ENCODE measurements around the gene PLCL2.
"Not testable (repeated sequence)": the region's sequence is repeated elsewhere in the genome, so short reads cannot be mapped to it uniquely, and the experiment has no call there.

PLCL2 gene

GRCh38 chr3:17125738-17126442, 241.1 kb downstream of the PLCL2 start:
- Histone ChIP-seq H3K4me1 (ENCODE audit: control insufficient read depth in 1 of 2, insufficient read depth in 1 of 2, low read depth in 1 of 2, low read length in 1 of 2) (no peaks in the 10 kb centered on the region), H3K36me3 (no peaks in the 10 kb centered on the region), H3K27me3 (no peaks in the 10 kb centered on the region), H3K27ac (no peak overlapping the region), H3K9me3 (no peaks in the 10 kb centered on the region), H3K4me3 (ENCODE audit: low read depth in 1 of 2, low read length in 1 of 2) (no peak overlapping the region)
- no peak for TF ChIP-seq CTCF (IDR thresholded peaks at IDR 0.05)

DNA sequence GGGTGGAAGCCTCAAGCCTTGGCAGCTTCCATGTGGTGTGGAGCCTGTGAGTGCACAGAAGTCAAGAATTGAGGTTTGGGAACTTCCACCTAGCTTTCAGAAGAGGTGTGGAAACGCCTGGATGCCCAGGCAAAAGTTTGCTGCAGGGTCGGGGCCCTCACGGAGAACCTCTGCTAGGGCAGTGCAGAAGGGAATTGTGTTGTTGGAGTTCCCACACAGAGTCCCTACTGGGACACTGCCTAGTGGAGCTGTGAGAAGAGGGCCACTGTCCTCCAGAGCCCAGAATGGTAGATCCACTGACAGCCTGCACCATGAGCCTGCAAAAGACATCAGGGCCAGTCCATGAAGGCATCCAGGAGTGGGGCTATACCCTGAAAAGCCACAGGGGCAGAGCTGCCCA, 243.9 kb downstream of the PLCL2 start:
- H3K36me3 ChIP-seq; H3K4me1 ChIP-seq (ENCODE audit: control insufficient read depth in 1 of 2, insufficient read depth in 1 of 2, low read depth in 1 of 2, low read length in 1 of 2); H3K27me3 ChIP-seq; H3K27ac ChIP-seq; H3K4me3 ChIP-seq (ENCODE audit: low read depth in 1 of 2, low read length in 1 of 2); H3K9me3 ChIP-seq: not testable (repeated sequence)

DNA sequence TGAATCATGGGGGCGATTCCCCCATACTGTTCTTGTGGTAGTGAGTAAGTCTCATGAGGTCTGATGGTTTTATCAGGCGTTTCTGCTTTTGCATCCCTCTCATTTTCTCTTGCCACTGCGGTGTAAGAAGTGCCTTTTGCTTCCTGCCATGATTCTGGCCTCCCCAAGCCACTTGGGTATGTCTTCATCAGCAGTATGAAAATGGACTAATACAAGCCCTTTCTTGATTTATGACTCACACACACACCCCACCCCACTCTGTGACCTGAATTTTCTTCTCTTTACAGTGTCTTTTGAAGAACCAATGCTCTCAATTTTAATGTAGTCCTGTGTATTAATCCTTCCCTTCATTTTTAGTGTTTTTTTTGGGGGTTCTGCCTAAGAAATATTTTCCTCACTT, 244.8 kb downstream of the PLCL2 start:
- Histone ChIP-seq H3K4me1 (ENCODE audit: control insufficient read depth in 1 of 2, insufficient read depth in 1 of 2, low read depth in 1 of 2, low read length in 1 of 2) (no peaks in the 10 kb centered on the region), H3K27ac (no peak overlapping the region), H3K27me3 (no peaks in the 10 kb centered on the region), H3K9me3 (no peaks in the 10 kb centered on the region), H3K4me3 (ENCODE audit: low read depth in 1 of 2, low read length in 1 of 2) (no peak overlapping the region), H3K36me3 (no peaks in the 10 kb centered on the region)
- no peak for TF ChIP-seq CTCF (IDR thresholded peaks at IDR 0.05)

GRCh38 chr3:17130956-17131355, 246.2 kb downstream of the PLCL2 start:
- Histone ChIP-seq H3K27ac (no peak overlapping the region), H3K4me3 (ENCODE audit: low read depth in 1 of 2, low read length in 1 of 2) (no peak overlapping the region), H3K27me3 (no peaks in the 10 kb centered on the region), H3K4me1 (ENCODE audit: control insufficient read depth in 1 of 2, insufficient read depth in 1 of 2, low read depth in 1 of 2, low read length in 1 of 2) (no peaks in the 10 kb centered on the region), H3K9me3 (no peaks in the 10 kb centered on the region), H3K36me3 (no peaks in the 10 kb centered on the region)
- no peak for TF ChIP-seq CTCF (IDR thresholded peaks at IDR 0.05)

DNA sequence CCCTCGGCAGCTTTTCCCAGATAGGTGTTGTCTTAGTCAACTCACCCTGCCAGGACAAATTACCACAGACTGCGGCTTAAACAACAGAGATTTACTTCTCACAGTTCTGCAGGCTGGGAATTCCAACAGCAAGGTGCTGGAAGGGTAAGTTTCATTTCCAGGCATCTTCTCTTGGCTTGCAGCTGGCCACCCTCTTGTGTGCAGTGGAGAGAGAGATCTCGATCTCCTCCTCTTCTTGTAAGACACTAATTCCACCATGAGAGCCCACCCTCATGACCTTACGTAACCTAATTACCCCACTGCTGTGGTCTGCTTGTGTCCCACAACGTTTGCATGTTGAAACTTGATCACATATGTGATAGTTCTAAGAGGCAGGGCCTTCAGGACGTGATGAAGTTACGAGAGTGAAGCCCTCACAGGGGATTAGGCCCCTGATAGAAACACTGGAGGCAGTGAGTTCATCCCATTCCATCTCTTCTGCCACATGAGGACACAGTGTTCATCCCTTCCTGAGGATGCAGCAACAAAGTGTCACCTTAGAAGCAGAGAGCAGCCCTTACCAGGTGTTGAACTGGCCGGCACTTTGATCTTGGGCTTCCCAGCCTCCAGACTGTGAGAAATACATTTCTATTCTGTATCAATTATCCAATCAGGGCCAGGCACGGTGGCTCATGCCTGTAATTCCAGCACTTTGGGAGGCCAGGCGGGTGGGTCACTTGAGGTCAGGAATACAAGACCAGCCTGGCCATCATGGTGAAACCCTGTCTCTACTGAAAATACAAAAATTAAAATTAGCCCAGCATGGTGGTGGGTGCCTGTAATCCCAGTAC, 247.7 kb downstream of the PLCL2 start:
- no peak overlapping the region for H3K4me3 ChIP-seq (ENCODE audit: low read depth in 1 of 2, low read length in 1 of 2)
- H3K27me3 ChIP-seq: no peaks in the 10 kb centered on the region
- H3K4me1 ChIP-seq (ENCODE audit: control insufficient read depth in 1 of 2, insufficient read depth in 1 of 2, low read depth in 1 of 2, low read length in 1 of 2): no peaks in the 10 kb centered on the region
- H3K9me3 ChIP-seq: no peaks in the 10 kb centered on the region
- no peak for TF ChIP-seq CTCF (IDR thresholded peaks at IDR 0.05)
- no peaks in the 10 kb centered on the region for H3K36me3 ChIP-seq
- no peak overlapping the region for H3K27ac ChIP-seq

Measured in neutrophil (primary cell).